NOMO-1 (cell line): Measurements from ENCODE around the gene CCDC17.
"Not testable (repeated sequence)": the region's sequence is repeated elsewhere in the genome, so short reads cannot be mapped to it uniquely, and the experiment has no call there.

Source experiments
- DNase-seq, 2 experiments: peaks; one replicate each; lab custom pipeline; 2025; ENCODE audit not compliant: unreplicated experiment in 2 of 2; lab: John Stamatoyannopoulos, UW

CCDC17 gene

DNA sequence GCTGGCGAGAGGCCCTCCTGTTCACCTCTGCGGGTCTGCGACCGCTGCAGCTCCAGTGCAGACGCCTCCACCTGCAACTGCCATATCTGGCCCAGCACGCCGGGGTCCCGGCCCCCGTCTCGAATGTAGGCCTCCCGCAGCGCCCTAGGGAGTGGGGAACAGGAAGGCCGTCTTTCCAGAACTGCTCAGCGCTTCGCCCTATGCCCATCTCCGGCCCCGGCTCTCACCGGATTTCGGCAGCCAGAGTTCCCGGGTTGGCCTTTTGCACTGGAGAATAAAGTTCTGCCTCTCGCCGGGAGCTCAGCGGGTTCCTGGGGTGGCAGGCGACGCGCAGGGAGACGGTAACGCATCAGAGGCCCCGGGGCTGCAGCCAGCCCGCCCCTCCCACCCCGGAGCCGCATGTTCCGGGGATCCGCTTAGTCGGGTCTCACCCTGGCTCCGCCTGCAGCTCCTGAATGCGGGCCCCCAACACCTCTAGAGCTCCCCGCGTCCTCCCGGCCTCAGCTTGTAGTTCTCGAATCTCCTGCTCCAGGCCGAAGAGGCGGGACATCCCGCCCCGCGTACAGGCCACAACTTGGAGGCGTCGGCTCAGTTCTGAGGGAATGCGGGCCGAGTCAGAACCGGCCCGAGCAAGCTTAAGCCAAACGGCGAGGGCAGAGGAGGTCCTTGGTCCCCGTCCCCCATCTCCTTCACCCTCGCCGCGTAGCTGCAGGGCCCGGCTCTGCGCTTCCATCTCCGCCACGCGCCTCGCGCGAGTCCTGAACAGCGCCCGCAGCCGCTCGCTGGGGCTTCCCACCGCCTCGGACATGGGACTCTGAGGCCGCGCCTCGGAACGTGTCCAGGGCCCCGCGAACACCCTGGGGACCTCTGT is 1.1 kb downstream of the CCDC17 start:
- no peak for DNase-seq

DNA sequence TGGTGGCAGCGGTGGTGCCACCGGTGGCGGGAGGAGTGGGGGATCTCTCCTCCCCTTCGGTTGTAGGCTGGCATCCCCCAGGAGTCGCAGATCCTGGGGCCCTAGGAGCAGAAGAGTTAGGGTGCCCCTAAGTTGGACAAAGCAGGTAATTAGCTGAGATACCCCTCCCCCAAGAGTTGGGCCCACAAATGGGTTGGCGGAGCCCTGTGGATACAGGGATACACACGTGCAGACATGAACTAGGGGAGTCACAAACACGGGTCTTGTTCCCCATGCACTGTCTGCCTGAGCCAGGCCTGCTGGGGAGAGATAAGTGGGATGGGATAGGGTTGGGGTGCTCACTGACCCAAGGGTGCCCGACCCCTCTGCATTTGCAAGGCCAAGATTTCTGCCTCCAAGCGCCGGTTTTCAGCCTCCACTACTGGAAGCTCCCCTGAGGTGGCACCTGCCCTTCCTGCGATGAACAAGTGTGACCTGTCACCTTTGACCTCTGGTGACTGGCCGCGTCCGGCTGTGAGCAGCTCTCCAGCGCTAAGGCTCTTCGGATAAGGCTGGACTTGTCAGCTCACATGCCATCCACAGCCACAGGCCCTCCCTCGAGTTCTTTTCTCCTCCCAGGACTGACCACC is 1.8 kb downstream of the CCDC17 start:
- no peak for DNase-seq

DNA sequence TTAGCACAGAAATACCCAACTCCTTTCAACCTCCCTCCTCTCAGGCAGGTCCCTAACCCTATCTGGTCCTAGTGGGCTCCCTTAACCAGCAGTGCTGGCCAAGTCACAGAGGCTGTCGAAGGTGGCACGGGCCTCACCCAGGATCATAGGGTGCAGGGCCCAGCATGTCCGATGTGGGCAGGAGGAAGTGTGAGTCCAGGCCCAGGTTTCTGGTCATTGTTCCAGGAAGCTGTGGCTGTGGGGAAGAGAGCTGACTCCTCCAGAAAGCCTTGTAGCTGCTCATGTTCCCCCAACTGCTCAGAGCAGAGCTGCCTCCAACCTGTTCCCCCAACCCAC is 2.4 kb downstream of the CCDC17 start:
- DNase-seq: no peak

- no peak for DNase-seq
Observed at GRCh38 chr1:45620588-45621500, 3.0 kb downstream of the CCDC17 start.

GRCh38 chr1:45619149-45619921 is 4.5 kb downstream of the CCDC17 start:
- DNase-seq: no peak

GRCh38 chr1:45617618-45618017 is 6.2 kb downstream of the CCDC17 start:
- no peak for DNase-seq

- DNase-seq: no peak
Observed at GRCh38 chr1:45615885-45616284, 8.0 kb downstream of the CCDC17 start.

DNA sequence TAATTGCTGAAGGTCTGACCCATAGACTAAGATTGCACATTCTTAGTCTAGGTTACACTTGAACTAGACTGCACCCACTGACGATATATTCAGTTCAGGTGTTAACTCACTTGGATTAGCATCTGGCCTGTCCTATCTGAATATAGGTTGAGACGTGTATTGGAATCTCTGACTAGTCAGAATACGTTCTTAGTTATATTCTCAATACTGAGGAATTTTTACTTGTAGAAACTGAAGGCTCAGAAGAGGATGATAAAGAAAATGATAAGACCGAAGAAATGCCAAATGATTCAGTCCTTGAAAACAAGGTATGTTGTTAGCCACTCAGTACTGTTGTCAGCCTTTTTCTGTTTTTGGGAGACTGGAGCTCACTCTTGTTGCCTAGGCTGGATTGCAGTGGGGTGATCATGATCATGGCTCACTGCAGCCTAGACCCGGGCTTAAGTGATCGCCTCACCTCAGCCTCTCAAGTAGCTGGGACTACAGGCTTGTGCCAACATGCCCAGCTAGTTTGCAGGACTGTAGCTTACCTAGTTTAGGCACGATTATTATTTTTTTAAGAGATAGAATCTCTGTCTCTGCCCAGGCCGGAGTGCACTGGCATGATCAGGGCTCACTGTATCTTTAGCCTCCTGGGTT is 10.8 kb downstream of the CCDC17 start:
- DNase-seq: no peak

DNA sequence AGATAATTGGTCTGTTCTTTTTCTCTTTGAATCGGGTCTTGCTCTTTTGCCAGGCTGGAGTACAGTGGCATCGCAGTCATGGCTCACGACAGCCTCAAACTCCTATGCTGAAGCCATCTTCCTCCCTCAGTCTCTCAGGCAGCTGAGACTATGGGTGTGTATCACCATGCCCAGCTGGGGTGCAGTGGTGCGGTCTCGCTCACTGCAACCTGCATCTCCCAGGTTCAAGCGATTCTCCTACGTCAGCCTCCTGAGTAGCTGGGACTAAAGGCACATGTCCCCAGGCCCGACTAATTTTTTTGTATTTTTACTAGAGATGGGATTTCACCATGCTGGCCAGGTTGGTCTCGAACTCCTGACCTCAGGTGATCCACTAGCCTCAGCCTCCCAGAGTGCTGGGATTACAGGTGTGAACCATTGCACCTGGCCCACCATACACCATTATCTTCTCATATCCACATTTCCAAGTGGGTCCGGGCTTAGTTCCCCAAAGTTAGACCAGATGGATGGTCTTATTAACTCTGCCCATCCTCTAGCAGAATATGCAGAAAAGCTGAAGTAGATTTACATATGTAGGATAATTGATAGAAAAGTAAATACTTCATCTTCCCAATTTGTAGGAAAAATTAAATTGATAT is 13.1 kb downstream of the CCDC17 start:
- no peak for DNase-seq

GRCh38 chr1:45608175-45609156 is 15.4 kb downstream of the CCDC17 start:
- DNase-seq: peak; percentile 48 to 78

DNA sequence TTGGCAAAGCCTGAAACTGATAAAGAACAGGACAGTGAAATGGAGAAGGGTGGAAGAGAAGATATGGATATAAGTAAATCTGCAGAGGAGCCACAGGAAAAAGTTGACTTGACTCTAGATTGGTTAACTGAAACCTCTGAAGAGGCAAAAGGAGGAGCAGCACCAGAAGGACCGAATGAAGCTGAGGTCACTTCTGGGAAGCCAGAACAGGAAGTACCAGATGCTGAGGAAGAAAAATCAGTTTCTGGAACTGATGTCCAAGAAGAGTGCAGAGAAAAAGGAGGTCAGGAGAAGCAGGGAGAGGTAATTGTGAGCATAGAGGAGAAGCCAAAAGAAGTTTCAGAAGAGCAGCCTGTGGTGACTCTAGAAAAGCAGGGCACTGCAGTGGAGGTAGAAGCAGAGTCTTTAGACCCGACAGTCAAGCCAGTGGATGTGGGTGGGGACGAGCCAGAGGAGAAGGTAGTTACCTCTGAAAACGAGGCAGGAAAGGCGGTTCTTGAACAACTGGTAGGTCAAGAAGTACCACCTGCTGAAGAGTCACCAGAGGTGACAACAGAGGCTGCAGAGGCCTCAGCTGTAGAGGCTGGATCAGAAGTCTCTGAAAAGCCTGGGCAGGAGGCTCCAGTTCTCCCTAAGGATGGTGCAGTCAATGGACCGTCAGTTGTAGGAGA is 16.3 kb downstream of the CCDC17 start:
- no peak for DNase-seq

- DNase-seq: no peak
Observed at GRCh38 chr1:45604239-45604638, 19.6 kb downstream of the CCDC17 start.

- not testable (repeated sequence) for DNase-seq
Observed at GRCh38 chr1:45596765-45597164, 27.1 kb downstream of the CCDC17 start.

GRCh38 chr1:45594412-45594811 is 29.4 kb downstream of the CCDC17 start:
- no peak for DNase-seq

- DNase-seq: no peak
Observed at GRCh38 chr1:45589861-45590260, 34.0 kb downstream of the CCDC17 start.

- DNase-seq: no peak
Observed at GRCh38 chr1:45586769-45587168, 37.1 kb downstream of the CCDC17 start.

DNA sequence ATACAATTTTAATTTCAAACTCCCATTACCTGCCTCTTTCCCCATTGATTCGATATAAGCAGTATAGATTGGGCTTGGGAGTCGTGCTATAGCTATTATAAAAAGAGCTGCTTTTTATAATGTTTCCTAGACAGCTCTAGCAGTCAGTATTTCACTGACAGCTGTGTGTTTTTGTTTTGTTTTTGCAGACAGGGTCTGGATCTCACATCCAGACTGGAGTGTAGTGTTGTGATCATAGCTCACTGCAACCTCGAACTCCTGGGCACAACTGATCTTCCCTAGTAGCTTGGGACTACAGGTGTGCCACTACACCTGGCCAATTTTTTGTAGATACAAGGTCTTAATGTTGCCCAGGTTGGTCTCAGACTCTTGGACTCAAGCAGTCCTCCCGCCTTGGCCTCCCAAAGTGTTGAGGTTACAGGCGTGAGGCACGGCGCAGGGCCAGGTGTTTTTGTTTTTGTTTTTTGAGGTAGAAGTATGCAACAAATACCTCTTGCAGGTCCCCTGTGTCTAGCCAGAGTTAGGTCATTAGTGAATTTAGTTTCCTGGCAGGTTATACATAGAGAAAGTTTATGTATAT is 38.3 kb downstream of the CCDC17 start:
- no peak for DNase-seq

GRCh38 chr1:45585110-45585426 is 38.8 kb downstream of the CCDC17 start:
- no peak for DNase-seq
